UCSD-AML1 (cell line): Measurements from ENCODE around the gene RHOT2.

Experiments used
- DNase-seq: peaks from one replicate; lab custom pipeline; 2025; ENCODE audit not compliant: unreplicated experiment; lab: John Stamatoyannopoulos, UW

The RHOT2 gene

DNA sequence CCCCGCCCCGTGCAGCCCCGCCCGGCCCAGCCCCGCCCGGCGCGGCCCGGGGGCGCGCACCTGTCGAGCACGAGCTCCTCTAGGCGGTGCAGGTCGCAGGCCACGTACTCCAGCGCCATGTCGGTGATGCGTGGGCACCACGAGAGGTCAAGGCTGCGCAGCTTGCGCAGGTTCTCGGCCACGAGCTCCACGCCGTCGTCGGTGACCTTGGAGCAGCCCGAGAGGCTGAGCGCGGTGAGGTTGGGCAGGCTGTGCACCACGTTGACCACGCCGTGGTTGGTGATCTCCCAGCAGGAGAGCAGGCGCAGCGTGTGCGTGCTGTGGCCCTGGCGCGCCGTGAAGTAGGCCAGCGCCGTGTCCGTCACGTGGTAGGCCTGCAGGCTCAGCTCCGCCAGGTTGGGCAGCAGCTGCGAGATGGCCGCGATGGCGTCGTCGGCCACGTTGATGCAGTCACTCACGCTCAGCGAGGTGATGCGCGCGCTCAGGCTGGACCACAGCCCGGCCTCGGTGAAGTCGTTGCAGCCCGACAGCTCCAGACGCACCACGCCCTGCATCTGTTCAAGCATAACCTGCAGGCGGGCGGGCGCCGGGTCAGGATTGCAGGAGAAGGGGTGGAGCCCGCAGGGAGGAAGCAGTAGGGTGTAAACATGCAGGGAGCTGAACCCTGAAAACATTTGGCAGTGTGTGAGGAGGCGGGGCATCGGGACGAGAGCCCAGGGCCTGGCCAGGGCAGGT lies 27.6 kb downstream of the RHOT2 start:
- no peak for DNase-seq

DNA sequence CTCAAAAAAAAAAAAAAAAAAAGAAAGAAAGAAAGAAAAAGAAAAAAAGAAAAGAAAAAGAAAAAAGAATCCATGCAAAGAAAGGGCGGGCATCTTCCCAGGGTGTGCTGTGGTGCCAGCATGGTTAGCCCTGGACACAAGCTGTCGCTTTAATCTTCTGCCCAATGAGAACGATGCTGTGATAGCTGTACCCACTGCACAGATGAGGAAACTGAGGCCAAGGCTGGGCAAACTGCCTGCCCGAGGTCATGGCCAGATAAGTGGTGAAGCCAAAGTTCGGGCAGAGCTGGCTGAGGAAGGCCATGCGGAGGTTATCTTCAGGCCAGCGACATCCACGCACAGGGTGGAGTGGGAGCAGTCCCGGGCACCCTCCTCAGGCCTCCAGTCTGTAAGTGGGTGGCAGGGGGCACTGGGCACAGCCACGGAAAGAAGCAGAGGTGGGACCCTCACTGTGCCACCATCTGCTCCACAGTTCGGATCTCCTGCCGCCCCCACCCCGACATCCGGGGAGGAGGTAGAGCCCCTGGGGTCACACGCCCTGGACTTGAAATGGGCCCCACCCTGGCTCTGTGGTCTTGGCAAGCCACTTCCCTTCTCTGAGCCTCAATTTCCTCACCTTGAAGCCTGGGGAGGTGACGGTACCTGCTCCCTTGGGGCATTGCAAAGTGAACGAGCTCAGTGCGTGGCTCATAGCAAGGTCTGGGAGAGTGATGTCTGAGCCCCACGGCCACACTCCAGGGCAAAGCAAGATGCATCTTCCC lies 31.2 kb downstream of the RHOT2 start:
- no peak for DNase-seq

DNA sequence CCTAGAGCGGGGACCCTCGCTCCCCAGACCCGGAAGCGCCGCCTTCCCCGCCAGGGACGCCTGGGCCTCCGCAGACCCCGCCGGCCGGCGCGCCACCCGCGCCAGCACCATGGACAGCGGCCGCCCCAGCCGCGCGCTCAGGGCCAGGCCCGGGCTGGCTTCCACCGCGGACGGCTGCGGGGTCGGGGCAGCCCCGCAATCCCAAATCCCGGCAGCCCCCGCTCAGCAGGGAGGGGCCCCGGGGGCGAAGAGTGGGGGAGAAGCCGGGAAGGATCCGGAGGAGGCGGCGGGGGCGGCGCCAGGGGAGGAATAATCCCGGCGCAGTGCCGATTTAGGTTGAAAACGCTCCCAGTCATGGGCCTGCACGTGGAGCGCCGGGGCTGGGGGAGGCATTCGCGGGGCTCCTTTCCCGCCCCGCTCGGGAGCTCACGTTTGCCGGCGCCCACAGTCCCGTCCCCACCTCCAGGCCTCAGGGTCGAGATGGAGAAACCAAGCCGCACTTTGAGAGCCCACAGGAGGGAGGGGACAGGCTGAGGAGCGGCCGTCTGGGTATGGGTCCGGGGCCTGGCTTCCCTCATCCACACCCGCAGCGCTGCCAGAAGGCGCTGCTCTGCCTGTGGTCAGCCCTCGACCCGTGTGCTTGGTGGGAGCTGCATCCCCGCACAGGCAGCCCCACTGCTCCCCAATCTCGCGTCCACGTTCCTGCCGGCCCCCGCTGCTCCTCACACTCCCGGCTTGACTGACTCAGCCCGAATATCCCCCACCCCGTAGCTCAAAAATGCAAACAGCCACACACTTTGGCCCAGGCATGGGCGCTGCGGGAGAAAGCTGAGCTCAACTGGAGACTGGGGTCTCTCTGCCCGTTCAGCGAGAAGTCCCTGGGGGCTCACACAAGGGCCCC lies 33.0 kb downstream of the RHOT2 start:
- DNase-seq = peak; percentile 15

DNA sequence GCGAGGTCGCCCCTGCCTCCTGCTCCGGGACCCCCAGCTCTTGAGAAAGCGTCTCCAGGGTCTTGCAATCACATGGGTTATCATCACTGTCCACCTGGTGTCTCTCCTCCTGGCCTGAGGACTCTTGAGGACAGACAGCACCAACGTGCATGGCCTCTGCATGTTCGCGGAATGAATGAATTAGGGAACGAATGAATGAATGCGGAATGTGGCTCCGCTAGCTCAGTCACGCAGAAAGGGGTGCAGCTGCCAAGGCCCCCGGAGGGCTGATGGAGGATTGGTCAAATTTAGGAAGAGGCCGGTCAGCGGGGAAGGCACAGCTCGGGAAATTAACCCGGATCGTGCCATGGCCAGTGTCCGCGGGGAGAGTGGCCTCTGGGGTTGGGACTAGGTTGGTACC lies 34.4 kb downstream of the RHOT2 start:
- DNase-seq = no peak

DNA sequence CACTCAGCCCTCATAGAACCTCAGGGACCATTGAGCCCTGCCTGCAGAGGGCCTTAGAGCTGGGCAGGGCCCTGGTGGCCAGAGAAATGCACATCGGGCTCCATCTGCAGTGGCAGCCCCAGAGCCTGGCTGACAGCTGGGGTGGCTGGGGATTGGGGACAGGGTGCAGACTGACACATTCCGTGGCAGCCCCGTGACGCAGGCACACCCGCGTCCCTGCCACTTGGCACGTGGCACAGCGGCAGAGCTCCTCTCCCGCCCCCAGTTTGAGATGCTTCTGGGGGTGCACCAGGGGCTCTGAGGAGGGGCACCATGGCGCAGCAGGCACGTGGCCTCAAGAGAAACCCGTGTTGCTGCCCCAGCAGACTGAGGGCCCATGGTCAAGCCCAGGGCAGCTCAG lies 35.5 kb downstream of the RHOT2 start:
- DNase-seq = no peak

DNA sequence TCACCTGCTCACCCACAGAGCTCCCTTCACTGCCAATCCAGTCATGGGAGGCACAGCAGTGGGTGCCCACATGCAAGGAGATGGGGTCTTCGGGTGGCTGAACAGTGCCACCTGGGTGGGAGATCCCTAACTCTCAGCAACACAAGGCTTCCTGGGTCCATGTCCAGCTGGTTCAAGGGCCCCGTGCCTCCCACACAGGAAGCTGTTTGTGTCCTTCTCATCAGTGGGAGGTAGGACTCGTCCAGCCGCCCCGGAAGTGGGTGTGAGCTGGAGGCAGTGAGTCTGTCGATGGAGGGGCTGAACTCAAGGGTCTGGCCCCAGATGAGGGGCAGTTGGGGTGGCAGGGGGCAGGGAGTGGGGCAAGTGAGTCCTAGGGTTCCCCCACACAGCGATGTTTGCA lies 36.1 kb downstream of the RHOT2 start:
- no peak for DNase-seq

DNA sequence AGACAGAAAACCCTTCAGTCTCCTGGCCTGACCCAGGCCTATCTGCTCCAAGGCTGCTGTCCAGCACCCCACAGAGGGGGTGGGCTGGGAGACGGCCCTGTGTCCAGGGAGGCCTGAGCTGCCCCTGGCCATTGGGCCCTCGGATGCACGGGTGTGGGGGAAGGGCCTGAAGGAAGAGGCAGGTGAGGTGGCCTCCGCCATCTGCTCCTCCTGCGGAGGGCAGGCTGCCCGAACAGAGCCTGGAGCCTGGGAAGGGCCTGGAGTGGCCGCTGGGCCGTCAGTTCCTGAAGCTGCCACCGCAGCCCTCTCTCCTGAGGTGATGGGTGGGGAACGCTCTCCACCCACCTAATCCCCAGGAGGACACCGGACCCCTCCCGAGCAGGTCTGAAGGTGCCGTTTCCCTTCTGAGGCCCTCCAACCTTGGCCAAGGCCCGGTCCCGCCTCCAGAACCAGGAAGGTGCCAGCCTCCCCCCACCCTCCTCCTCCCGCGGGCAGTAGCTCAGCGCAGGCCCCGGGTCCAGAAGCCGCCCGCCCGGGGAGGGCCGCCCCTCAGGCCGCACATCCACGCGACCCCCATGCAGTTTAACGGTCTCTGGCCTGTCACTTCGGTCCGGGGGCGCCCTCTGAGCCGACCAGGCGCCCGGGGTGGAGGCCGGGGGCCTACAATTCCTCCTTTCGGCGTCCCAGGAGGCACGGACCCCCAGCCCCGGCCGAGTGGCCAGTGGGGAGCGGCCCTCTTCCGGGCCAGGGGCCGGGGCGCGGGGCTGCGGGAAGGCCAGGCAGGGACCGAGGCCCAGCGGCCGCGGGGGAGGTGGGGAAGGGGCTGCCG lies 36.8 kb downstream of the RHOT2 start:
- no peak for DNase-seq

DNA sequence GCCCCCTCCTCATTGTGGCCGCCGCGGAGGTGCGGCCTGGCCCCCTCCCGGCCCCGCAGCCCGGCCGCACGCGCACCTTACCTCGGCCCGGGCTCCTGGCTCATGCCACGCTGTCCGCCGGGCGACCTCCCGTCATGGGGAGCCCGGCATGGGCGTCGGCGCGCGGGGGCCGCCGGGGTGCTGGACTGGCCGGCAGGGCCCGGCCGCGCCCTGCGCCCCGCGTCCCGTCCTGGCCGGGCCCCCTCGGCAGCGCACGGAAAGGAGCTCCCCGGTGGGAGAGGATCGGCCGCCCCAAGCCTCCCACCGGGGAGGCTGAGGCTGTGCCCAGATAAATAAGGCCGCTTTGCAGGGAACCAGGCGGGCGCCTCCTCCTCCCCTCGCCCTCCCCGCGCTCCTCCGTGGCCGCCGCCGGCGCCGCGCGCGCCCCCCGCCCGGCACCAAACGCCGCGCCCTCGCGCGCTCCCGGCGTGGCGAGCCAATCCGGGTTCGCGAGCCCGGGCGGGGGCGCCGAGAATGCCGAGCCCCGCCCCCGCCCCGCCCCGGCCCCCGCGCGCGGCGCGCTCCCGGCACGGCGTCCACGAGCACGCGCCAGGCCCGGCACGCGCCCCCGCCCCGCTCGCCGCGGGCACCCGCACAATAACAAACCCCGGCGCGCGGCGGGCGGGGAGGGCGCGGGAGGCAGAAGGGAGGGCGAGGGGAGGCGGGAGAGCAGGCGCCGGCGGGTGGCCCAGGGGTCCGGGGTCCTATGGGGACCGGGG lies 37.7 kb downstream of the RHOT2 start, which contains the start of gene FBXL16:
Gene FBXL16 (minus strand): TSS at position 371 of the 758 bp plus-strand sequence. CDS start 8,396 bp downstream, outside the sequence.
- no peak for DNase-seq

DNA sequence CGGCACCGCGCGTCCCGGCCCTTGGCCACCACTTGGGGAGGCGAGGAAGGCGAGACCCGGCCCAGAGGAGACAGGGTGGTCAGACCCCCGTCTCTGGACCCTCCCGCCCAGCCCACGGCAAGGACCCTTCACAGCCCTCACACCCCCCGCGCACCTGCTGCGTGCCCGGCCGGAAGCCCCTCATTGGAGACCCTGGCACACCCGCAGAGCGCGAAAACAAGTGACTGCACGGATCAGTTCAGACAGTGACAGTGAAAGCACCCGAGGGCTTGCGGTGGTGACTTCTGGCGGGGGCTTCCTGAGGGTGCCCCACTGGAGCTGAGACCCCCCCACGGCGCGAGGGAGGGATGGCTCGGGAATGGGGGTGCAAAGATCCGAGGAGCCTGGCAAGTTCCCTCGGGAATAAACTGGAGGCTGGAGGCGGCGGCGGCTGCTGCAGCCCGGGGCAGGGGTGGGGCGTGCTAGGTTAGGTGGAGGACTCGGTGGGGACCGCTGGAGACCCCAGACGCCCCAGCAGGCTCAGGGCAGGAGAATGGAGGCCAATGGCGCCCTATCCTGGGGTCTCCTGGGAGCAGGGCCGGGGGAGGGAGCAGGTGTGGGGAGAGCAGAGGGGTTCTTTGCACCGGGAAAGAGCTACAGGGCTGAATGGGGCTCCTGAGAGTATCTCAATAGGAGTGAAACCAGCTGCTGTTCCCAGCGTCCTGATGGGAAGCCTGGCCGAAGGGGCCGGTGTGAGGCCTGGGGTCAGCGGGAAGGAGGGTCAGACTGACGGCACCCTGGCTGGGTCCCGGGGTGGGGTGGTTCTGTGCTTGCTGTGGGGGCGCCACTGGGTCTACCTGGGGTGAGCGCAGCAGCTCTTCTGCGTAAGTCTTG lies 38.5 kb downstream of the RHOT2 start:
- no peak for DNase-seq

DNA sequence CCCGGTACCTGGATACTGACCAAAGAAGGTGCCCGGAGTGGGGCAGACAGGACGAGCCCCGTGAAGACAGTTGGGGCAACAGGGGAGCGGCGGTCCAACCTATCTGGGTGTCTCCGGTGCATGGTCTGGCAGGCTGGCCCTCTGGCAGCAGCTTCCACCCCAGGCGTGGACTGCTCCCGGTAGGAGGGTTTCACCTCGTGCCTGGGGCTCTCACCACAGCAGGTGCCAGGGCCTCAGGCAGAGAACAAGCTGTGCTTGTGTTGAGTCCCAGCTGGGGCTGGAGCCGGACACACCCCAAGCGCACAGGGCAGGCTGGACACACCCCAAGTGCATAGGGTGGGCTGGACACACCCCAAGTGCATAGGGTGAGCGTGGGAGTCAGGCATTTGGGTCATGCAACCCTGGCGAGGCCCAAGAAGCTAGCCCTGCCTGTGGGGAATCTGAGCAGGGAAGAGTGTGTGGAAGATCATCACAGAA lies 39.2 kb downstream of the RHOT2 start:
- no peak for DNase-seq

DNA sequence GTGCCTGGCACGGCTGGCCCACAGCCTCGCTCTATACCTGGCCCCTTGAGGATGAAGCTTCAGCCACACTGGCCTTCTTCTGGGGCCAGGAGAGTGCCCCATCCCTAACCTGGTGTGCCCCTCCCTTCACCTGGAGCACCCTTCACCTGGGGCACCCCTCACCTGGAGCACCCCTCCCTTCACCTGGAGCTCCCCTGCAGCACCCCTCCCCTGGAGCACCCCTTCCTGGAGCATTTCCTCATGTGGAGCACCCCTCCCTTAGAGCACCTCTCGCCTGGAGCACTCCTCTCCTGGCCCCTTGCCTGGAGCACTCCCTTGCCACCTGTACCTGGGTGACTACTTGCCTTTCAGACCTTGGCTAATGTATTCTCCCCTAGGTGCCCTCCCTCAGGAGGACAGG lies 40.1 kb downstream of the RHOT2 start:
- no peak for DNase-seq

DNA sequence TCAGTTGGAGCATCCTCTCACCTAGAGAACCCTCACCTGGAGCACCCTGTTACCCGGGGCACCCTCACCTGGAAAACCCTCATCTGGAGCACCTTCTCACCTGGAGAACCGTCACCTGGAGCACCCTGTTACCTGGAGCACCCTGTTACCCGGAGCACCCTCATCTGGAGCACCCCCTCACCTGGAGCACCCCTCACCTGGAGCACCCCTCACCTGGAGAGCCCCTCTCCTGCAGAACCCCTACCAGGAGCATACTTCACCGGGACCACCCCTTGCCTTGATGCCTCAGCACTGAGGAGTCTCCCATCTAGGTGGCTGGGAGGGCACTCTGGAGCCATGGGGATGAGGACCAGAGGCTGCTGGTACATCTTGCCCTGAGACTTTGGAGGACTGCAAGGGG lies 41.0 kb downstream of the RHOT2 start:
- DNase-seq = no peak

DNA sequence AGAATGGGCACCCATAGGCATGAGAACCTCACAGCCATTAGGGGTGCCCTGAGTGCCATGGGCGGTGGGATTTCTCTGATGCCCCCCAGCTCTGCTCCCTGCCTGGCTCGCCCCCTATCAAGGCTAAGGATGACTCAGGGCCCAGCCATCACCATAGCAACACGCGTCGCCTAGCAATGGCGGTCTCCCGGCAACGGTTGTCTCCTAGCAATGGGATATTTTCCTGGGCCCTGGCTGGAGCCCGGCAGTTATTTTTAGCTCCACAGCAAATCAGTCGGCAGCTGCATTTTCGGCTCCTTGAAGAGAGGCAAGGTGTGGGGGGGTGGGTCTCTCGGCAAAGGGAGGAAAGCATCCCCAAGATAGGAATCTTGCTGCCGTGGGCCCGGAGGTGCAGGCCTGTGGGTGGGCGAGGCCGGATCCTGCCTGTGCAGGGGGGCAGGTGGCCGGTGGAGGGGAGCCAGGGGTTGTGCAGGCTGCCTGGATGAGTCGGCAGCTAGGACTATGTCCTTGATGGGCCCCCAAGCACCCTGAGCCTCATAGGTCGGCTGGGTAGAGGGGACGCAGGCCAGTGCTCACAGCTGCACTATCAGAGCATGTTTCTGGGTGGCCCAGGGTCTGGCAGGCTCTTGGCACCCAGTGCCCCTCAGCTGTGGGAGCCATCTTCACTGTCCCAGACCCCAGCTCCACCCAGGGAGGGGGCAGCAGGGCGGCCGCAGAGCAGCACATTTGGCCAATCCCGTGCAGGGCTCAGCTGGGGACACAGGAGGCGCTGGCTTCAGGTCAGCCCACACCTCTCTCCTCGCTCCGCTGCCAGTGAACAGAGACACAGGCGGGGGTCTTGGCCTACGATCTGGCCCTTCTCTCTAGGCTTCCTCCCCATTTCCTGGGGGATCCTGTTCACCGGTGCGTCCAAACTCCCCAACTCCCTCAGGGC lies 41.9 kb downstream of the RHOT2 start:
- no peak for DNase-seq

DNA sequence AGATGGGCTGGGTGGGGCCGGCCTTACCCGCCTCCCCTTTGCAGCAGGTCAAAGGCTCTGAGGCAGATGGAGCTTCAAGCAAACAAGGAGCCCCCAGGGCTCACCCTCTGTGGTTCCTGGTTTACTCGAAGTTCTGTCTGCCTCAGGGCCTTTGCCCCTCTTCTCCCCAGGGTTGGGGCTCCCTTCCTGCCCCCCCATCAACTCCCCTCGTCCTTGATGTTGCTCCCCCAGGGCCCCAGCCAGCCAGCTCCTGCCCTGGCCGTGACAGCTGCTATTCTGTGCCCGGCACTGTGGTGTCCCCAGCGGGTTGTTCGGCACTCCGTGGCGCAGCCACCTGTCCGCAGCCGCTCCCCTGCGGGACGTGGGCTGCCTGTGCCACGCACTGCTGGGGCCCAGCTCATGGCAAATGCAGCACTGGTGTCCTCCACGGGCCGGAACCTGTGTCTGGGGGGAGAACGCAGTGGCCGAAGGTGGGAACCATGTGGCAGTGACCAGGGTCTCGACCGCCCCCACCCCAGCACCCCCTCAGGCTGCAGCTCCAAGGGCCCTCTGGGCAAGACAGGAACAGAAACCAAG lies 42.7 kb downstream of the RHOT2 start:
- no peak for DNase-seq

DNA sequence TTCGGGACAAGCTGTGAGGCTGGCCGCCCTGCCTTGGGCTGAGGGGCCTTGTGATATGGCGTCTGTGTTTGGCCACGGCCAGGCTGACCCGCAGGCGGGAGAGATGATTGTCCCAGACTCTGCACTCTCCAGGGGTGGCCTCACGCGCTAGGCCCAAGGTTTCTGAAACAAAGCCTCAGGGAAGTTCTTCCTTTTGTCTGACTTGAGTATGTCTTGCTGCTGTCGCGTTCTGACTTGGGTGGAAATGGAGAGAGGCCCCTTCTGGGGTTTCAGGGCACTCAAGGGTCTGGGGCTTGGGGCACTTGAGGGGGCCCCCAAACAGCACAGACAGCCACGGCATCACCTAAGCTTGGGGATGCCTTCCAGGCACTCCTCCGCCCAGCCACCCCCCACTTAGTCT lies 43.2 kb downstream of the RHOT2 start:
- no peak for DNase-seq

DNA sequence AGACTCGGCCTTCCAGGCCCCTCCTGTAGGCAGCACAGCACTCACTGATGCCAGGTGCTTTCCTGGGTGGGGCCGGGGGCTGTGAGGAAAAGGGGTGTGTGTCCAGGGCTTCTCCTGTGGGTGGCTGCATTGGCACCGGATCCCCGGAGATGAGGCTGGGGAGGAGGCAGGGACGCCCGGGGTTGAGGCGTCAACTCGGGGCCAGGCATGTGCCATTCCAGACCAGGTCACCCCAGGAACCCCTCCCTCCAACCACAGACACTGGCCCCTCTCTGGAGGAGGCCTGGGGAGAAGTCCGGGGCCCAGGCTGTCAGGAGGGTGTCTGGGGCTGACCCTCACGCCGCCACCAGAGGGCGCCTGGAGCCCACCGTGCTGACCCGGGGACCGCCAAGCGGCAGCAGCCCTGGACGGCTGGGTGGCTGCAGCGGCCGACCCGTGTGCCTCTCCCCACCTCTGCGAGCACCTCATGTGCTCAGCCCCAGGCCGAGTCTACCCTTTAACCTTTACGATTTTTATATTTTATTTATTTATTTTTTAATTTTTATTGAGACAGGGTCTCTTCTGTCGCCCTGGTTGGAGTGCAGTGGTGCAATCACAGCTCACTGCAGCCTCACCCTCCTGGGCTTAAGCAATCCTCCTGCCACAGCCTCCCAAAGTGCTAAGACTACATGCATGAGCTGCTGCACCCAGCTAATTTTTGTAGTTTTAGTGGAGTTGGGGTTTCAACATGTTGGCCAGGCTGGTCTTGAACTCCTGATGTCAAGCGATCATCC lies 43.8 kb downstream of the RHOT2 start:
- peak; percentile 77 for DNase-seq
